Mesothelial cell of epicardium (in vitro differentiated cells): ENCODE data around the gene RETREG3. TPM values are rescaled to one million over a fixed set of nuclear protein-coding genes. Genes with fewer than 3 reads are reported as not detected.

Experiments
- DNase-seq, 2 experiments: peaks; one replicate each; pipeline ENCODE4 v3.0.0; 2021; ENCODE audit warnings: low spot score in 2 of 2; ENCODE audit not compliant: unreplicated experiment in 2 of 2
- H3K27ac Mint-ChIP-seq: 2 replicates; pipeline ENCODE4 v1.8.0; 2021; ENCODE audit warnings: mixed read lengths
- H3K27me3 Mint-ChIP-seq: 2 replicates; pipeline ENCODE4 v1.8.0; 2021; ENCODE audit warnings: low read depth, mixed read lengths
- H3K36me3 Mint-ChIP-seq: 2 replicates; pipeline ENCODE4 v1.8.0; 2021; ENCODE audit warnings: mixed read lengths
- H3K4me1 Mint-ChIP-seq: 2 replicates; pipeline ENCODE4 v1.8.0; 2021; ENCODE audit warnings: mixed read lengths
- H3K4me3 Mint-ChIP-seq: 2 replicates; pipeline ENCODE4 v1.8.0; 2021; ENCODE audit warnings: mild to moderate bottlenecking, moderate library complexity, mixed read lengths
- H3K9me3 Mint-ChIP-seq: 2 replicates; pipeline ENCODE4 v1.8.0; 2021; ENCODE audit warnings: mixed read lengths
- CTCF ChIP-seq: fragments of 200-600 bp; sonication (generic); IDR thresholded peaks from one replicate; pipeline ENCODE4 v1.5.0; 2021; ENCODE audit warnings: antibody characterized with exemption; ENCODE audit not compliant: unreplicated experiment
- total RNA-seq: library from RNA; stranded (reverse); gene quantifications from 3 replicates; pipeline ENCODE4 v1.2.1, GENCODE V29; 2021

The RETREG3 gene
- total RNA-seq, 1 donor from 2014 or later, result 77.7 TPM

- peak in 1 of 2 experiments; percentile 66 for DNase-seq
Measured at GRCh38 chr17:42531455-42532354, 77.5 kb downstream of the RETREG3 start.

GRCh38 chr17:42530952-42531454 is 78.2 kb downstream of the RETREG3 start:
- no peak for TF ChIP-seq CTCF
- DNase-seq, result no peak
- Mint-ChIP-seq H3K36me3 (no peaks in the 10 kb centered on the region), H3K27ac (peak overlapping the region; percentile 89), H3K9me3 (no peaks in the 10 kb centered on the region), H3K4me1 (peaks cover 35% of the 10 kb centered on the region), H3K27me3 (no peaks in the 10 kb centered on the region), H3K4me3 (no peak overlapping the region)

More at GRCh38 chr17:42531455-42532354, 77.5 kb downstream of the RETREG3 start:
- Mint-ChIP-seq H3K27me3 (no peaks in the 10 kb centered on the region), H3K4me1 (peaks cover 35% of the 10 kb centered on the region), H3K36me3 (no peaks in the 10 kb centered on the region), H3K9me3 (no peaks in the 10 kb centered on the region), H3K4me3 (peak overlapping the region; percentile 69), H3K27ac (peak overlapping the region; percentile 89)
- TF ChIP-seq CTCF, result peak; percentile 15

Other genes with a start within 250 kb of the RETREG3 start
- 118 to 129 TPM (median 119 TPM) in 3 replicates for gene STAT3, start 220.9 kb downstream of the RETREG3 start, total RNA-seq
- 53.3 to 54.3 TPM (median 53.9 TPM) in 3 replicates for gene CAVIN1, start 186.1 kb downstream of the RETREG3 start, total RNA-seq
- 60.4 to 65.6 TPM (median 65.6 TPM) in 3 replicates for gene ATP6V0A1, start 150.5 kb downstream of the RETREG3 start, total RNA-seq
- gene NAGLU, start 73.1 kb downstream of the RETREG3 start, total RNA-seq, result 31.0 to 31.9 TPM (median 31.5 TPM) in 3 replicates
- 1.6 to 3.0 TPM (median 2.2 TPM) in 3 replicates for gene HSD17B1, start 56.5 kb downstream of the RETREG3 start, total RNA-seq
- gene COASY, start 47.2 kb downstream of the RETREG3 start, total RNA-seq, result 60.7 to 62.0 TPM (median 61.4 TPM) in 3 replicates
- gene MLX, start 42.3 kb downstream of the RETREG3 start, total RNA-seq, result 26.1 to 27.8 TPM (median 27.0 TPM) in 3 replicates
- gene PSMC3IP, start 31.6 kb downstream of the RETREG3 start, total RNA-seq, result 8.3 to 9.8 TPM (median 9.7 TPM) in 3 replicates
- gene TUBG1, start 309 bp upstream of the RETREG3 start, total RNA-seq, result 35.0 to 42.9 TPM (median 38.4 TPM) in 3 replicates
- gene TUBG2, start 49.9 kb upstream of the RETREG3 start, total RNA-seq, result 30.6 to 33.7 TPM (median 33.4 TPM) in 3 replicates
- 35.9 to 38.2 TPM (median 37.8 TPM) in 3 replicates for gene PLEKHH3, start 67.6 kb upstream of the RETREG3 start, total RNA-seq
- 2.0 to 2.3 TPM (median 2.1 TPM) in 3 replicates for gene CCR10, start 72.5 kb upstream of the RETREG3 start, total RNA-seq
- 20.5 to 23.1 TPM (median 20.9 TPM) in 3 replicates for gene CNTNAP1, start 73.2 kb upstream of the RETREG3 start, total RNA-seq
- 38.4 to 45.1 TPM (median 42.5 TPM) in 3 replicates for gene EZH1, start 135.7 kb upstream of the RETREG3 start, total RNA-seq
- 19.5 to 22.3 TPM (median 21.6 TPM) in 3 replicates for gene RAMP2, start 151.9 kb upstream of the RETREG3 start, total RNA-seq
- 59.4 to 65.0 TPM (median 64.9 TPM) in 3 replicates for gene VPS25, start 164.1 kb upstream of the RETREG3 start, total RNA-seq
- 1.3 to 1.8 TPM (median 1.7 TPM) in 3 replicates for gene WNK4, start 171.2 kb upstream of the RETREG3 start, total RNA-seq
- gene COA3, start 189.3 kb upstream of the RETREG3 start, total RNA-seq, result 52.4 to 57.4 TPM (median 54.3 TPM) in 3 replicates
- gene CNTD1, start 189.5 kb upstream of the RETREG3 start, total RNA-seq, result 0.09 to 0.14 TPM in 2 of 3 replicates, not detected in the other
- 54.5 to 55.8 TPM (median 55.2 TPM) in 3 replicates for gene BECN1, start 214.9 kb upstream of the RETREG3 start, total RNA-seq
- 88.7 to 92.8 TPM (median 92.0 TPM) in 3 replicates for gene PSME3, start 224.0 kb upstream of the RETREG3 start, total RNA-seq
- 3.0 to 3.8 TPM (median 3.4 TPM) in 3 replicates for gene AOC2, start 235.2 kb upstream of the RETREG3 start, total RNA-seq
- gene AOC3, start 241.8 kb upstream of the RETREG3 start, total RNA-seq, result 1.5 to 2.3 TPM (median 1.9 TPM) in 3 replicates